HG02938 (cell line): Measurements from ENCODE around the gene CPOX.
A peak's percentile ranks its signal among the peaks of the same experiment; 100 is the strongest.

Experiments
- ATAC-seq: cut with Tn5 transposase; IDR thresholded peaks from one replicate; pipeline ENCODE4 v1.9.1; 2021; ENCODE audit warnings: mild to moderate bottlenecking, moderate library complexity; ENCODE audit not compliant: unreplicated experiment

CPOX gene

GRCh38 chr3:98596541-98597500 is 3.4 kb upstream of the CPOX start:
- ATAC-seq, result no peak

GRCh38 chr3:98596087-98596486 is 2.7 kb upstream of the CPOX start:
- no peak for ATAC-seq

- ATAC-seq, result no peak
Observed at GRCh38 chr3:98594628-98595324, 1.4 kb upstream of the CPOX start.

GRCh38 chr3:98592345-98592935 is 971 bp downstream of the CPOX start:
- no peak for ATAC-seq

- ATAC-seq, result no peak
Observed at GRCh38 chr3:98589331-98590036, 3.9 kb downstream of the CPOX start.

- no peak for ATAC-seq
Observed at GRCh38 chr3:98588065-98588464, 5.3 kb downstream of the CPOX start.

- no peak for ATAC-seq
Observed at GRCh38 chr3:98587654-98588053, 5.8 kb downstream of the CPOX start.

GRCh38 chr3:98584547-98584946 is 8.9 kb downstream of the CPOX start:
- ATAC-seq, result no peak

- ATAC-seq, result no peak
Observed at GRCh38 chr3:98583766-98584165, 9.6 kb downstream of the CPOX start.

GRCh38 chr3:98582042-98582441 is 11.4 kb downstream of the CPOX start:
- ATAC-seq, result no peak

- no peak for ATAC-seq
Observed at GRCh38 chr3:98581474-98581873, 11.9 kb downstream of the CPOX start.

GRCh38 chr3:98580401-98581386 is 12.7 kb downstream of the CPOX start:
- no peak for ATAC-seq

GRCh38 chr3:98577178-98577895 is 16.1 kb downstream of the CPOX start:
- ATAC-seq, result no peak

- no peak for ATAC-seq
Observed at GRCh38 chr3:98574132-98574531, 19.3 kb downstream of the CPOX start.

GRCh38 chr3:98573181-98573728 is 20.2 kb downstream of the CPOX start:
- peak; percentile 50 for ATAC-seq

- ATAC-seq, result no peak
Observed at GRCh38 chr3:98568402-98568801, 25.0 kb downstream of the CPOX start.

- peak; percentile 24 for ATAC-seq
Observed at GRCh38 chr3:98567666-98568270, 25.6 kb downstream of the CPOX start.

GRCh38 chr3:98565843-98566242 is 27.6 kb downstream of the CPOX start:
- no peak for ATAC-seq
